OCI-LY1 (cell line): Measurements from ENCODE around the gene PIR.

ENCODE experiments used
- H2AFZ ChIP-seq: fragments of 200-600 bp; sonication (generic), shearing (Covaris generic); 2 replicates; pipeline ENCODE4 v1.6.0; 2014; ENCODE audit warnings: antibody characterized with exemption, mild to moderate bottlenecking, low read length
- H3F3A ChIP-seq: fragments of 200-600 bp; sonication (generic), shearing (Covaris generic); 2 replicates; pipeline ENCODE4 v1.6.0; 2014; ENCODE audit warnings: mild to moderate bottlenecking, antibody characterized with exemption, low read length, moderate library complexity; ENCODE audit not compliant: insufficient read depth
- H3K27ac ChIP-seq: fragments of 200-600 bp; sonication (generic); 2 replicates; pipeline ENCODE4 v1.5.1; 2014; ENCODE audit warnings: low read length, mixed run types, mild to moderate bottlenecking, low read depth; ENCODE audit not compliant: poor library complexity, severe bottlenecking
- H3K27me3 ChIP-seq: fragments of 200-600 bp; sonication (generic); 2 replicates; pipeline ENCODE4 v1.6.0; 2014; ENCODE audit warnings: antibody characterized with exemption, mild to moderate bottlenecking, low read length, moderate library complexity; ENCODE audit not compliant: insufficient read depth
- H3K36me3 ChIP-seq: fragments of 200-600 bp; sonication (generic); 2 replicates; pipeline ENCODE4 v1.6.1; 2014; ENCODE audit warnings: mild to moderate bottlenecking, antibody characterized with exemption, low read length, moderate library complexity, mixed read lengths; ENCODE audit not compliant: insufficient read depth
- H3K4me1 ChIP-seq: fragments of 200-600 bp; sonication (generic); 2 replicates; pipeline ENCODE4 v1.5.1; 2014; ENCODE audit warnings: mild to moderate bottlenecking, low read length, moderate library complexity; ENCODE audit not compliant: insufficient read depth, severe bottlenecking
- H3K4me2 ChIP-seq: fragments of 200-600 bp; sonication (generic), shearing (Covaris generic); 2 replicates; pipeline ENCODE4 v1.6.1; 2014; ENCODE audit warnings: low read length
- H3K4me3 ChIP-seq: fragments of 200-600 bp; sonication (generic); 2 replicates; pipeline ENCODE4 v1.5.1; 2014; ENCODE audit warnings: low read length, low read depth, mild to moderate bottlenecking, mixed read lengths; ENCODE audit not compliant: poor library complexity, severe bottlenecking
- H3K79me2 ChIP-seq: fragments of 200-600 bp; shearing (Covaris generic); 2 replicates; pipeline ENCODE4 v1.6.1; 2016; ENCODE audit warnings: mixed run types, low read length, mixed read lengths; ENCODE audit not compliant: insufficient read depth
- H3K9ac ChIP-seq: fragments of 200-600 bp; sonication (generic), shearing (Covaris generic); 2 replicates; pipeline ENCODE4 v1.6.1; 2014; ENCODE audit warnings: mild to moderate bottlenecking, low read length, mixed read lengths
- H3K9me2 ChIP-seq: fragments of 200-600 bp; sonication (generic), shearing (Covaris generic); 2 replicates; pipeline ENCODE4 v1.6.1; 2014; ENCODE audit warnings: low read depth, mild to moderate bottlenecking, low read length, mixed read lengths
- H3K9me3 ChIP-seq: fragments of 200-600 bp; shearing (Covaris generic); 2 replicates; pipeline ENCODE4 v1.6.1; 2014; ENCODE audit warnings: low read length, mixed read lengths
- H4K20me1 ChIP-seq: fragments of 200-600 bp; sonication (generic), shearing (Covaris generic); 2 replicates; pipeline ENCODE4 v1.6.0; 2016; ENCODE audit warnings: mild to moderate bottlenecking, low read length; ENCODE audit not compliant: insufficient read depth
- EZH2 ChIP-seq: fragments of 200-600 bp; sonication (generic), shearing (Covaris generic); IDR thresholded peaks from 2 replicates; pipeline ENCODE4 v1.8.0; 2017; ENCODE audit warnings: borderline replicate concordance, mixed run types, mild to moderate bottlenecking, antibody characterized with exemption, low read length, moderate library complexity, mixed read lengths
- TF ChIP-seq, protein P1 (sequence below): fragments of 200-600 bp; sonication (generic), shearing (Covaris generic); IDR thresholded peaks from 2 replicates; pipeline ENCODE4 v1.5.1; 2017; ENCODE audit warnings: mild to moderate bottlenecking, antibody characterized with exemption, low read length, moderate library complexity, mixed read lengths

PIR gene

GRCh38 chrX:15498741-15499140, 5.6 kb upstream of the PIR start:
- Histone ChIP-seq H3K4me2 (no peak overlapping the region), H4K20me1 (no peaks in the 10 kb centered on the region), H3K79me2 (no peaks in the 10 kb centered on the region), H3K9me3 (no peaks in the 10 kb centered on the region), H3K4me1 (no peaks in the 10 kb centered on the region), H3K9me2 (no peaks in the 10 kb centered on the region), H3K27ac (no peak overlapping the region), H2AFZ (no peak overlapping the region), H3K27me3 (no peaks in the 10 kb centered on the region), H3F3A (no peaks in the 10 kb centered on the region), H3K9ac (no peak overlapping the region), H3K36me3 (no peaks in the 10 kb centered on the region), H3K4me3 (no peak overlapping the region)
- TF ChIP-seq, protein P1, sequence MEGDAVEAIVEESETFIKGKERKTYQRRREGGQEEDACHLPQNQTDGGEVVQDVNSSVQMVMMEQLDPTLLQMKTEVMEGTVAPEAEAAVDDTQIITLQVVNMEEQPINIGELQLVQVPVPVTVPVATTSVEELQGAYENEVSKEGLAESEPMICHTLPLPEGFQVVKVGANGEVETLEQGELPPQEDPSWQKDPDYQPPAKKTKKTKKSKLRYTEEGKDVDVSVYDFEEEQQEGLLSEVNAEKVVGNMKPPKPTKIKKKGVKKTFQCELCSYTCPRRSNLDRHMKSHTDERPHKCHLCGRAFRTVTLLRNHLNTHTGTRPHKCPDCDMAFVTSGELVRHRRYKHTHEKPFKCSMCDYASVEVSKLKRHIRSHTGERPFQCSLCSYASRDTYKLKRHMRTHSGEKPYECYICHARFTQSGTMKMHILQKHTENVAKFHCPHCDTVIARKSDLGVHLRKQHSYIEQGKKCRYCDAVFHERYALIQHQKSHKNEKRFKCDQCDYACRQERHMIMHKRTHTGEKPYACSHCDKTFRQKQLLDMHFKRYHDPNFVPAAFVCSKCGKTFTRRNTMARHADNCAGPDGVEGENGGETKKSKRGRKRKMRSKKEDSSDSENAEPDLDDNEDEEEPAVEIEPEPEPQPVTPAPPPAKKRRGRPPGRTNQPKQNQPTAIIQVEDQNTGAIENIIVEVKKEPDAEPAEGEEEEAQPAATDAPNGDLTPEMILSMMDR: no peak
- TF ChIP-seq EZH2: no peak

DNA sequence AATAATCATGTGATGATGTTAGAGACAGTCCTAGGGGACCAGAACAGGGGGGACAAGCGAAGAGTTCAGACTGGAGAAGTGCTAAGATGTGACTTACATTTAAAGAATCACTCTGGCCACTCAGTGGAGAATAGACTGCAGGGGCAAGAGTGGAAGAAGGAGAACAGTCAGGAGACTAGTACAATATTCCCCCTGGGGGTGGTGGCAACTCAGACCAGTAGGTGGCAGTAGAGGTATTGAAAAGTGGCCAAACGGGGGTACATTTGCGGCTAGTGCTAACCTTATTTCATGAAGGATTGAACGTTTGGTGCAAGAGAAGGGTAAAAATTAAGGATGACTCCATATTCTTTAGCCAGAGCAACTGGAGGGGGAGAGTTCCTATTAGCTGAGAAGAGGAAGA, 4.7 kb upstream of the PIR start:
- Histone ChIP-seq H2AFZ (no peak overlapping the region), H3K36me3 (no peaks in the 10 kb centered on the region), H3K4me2 (no peak overlapping the region), H3K9me3 (no peaks in the 10 kb centered on the region), H3K4me1 (peaks cover 6% of the 10 kb centered on the region), H3K9me2 (no peaks in the 10 kb centered on the region), H3K27me3 (no peaks in the 10 kb centered on the region), H4K20me1 (no peaks in the 10 kb centered on the region), H3F3A (no peaks in the 10 kb centered on the region), H3K4me3 (no peak overlapping the region), H3K9ac (no peak overlapping the region), H3K27ac (no peak overlapping the region), H3K79me2 (no peaks in the 10 kb centered on the region)
- no peak for TF ChIP-seq EZH2
- TF ChIP-seq, protein P1: peak; percentile 52; the same call in 1 of the 2 replicates

- no peak for TF ChIP-seq EZH2
- TF ChIP-seq, protein P1: no peak
Measured at GRCh38 chrX:15496824-15497223, 3.7 kb upstream of the PIR start.

More at GRCh38 chrX:15496824-15497223, 3.7 kb upstream of the PIR start:
- Histone ChIP-seq H3K9me3 (no peaks in the 10 kb centered on the region), H3K27ac (no peak overlapping the region), H3K4me2 (no peak overlapping the region), H3K9me2 (no peaks in the 10 kb centered on the region), H3K79me2 (no peaks in the 10 kb centered on the region), H3K27me3 (no peaks in the 10 kb centered on the region), H3K36me3 (no peaks in the 10 kb centered on the region), H3K4me1 (peaks cover 6% of the 10 kb centered on the region), H2AFZ (no peak overlapping the region), H3K9ac (no peak overlapping the region), H3F3A (no peaks in the 10 kb centered on the region), H3K4me3 (no peak overlapping the region), H4K20me1 (no peaks in the 10 kb centered on the region)
